Measurements from ENCODE around the gene BRIX1.

BRIX1 gene

DNA sequence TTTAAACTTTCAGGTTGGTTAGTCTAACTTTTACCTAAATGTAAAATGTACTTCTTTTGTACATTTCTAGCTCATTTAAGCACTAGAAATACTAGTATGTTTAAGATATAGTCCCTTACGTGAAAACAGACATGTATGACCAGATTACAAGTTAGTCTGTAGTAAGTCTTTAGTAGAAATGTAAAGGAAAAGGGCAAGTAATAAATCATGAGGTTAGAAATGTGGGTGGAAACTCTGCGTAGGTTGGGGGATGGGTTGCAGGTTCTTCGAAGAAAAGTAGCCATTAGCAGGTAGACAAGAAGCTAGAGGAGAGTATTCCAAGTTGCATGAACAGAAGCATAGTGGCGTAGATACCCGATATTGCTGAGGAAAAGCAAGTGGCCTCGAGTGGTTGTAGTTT lies 23.1 kb upstream of the BRIX1 start:
- DNase-seq (ENCODE audit: insufficient read length) (no peak), FAIRE-seq (no peak)
- TF ChIP-seq POLR2A (IDR thresholded peaks at IDR 0.05; ENCODE audit: low read depth, low read length) = no peak

DNA sequence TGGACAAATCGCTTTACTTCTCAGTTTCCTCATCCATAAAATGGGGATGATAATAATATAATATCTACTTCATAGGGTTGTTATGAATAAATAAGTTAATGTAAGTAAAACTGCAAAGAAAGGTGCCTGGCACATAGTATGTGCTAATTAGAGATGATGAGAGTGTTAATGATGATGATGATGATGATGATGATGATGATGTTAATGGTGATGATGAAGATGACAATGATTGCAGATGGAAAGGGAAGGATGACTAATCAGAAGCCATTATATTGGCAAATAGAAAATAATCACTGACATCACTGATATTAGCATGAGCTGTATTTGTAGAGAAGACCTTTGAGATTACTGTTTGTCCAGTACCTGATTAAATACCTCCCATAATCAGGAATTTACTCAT lies 20.8 kb upstream of the BRIX1 start:
- no peak for FAIRE-seq
- TF ChIP-seq POLR2AphosphoS5 (IDR thresholded peaks at IDR 0.05; ENCODE audit: low read depth, low read length) (no peak), POLR2A (IDR thresholded peaks at IDR 0.05; ENCODE audit: low read depth, low read length) (no peak), TAF1 (IDR thresholded peaks at IDR 0.05; ENCODE audit: borderline replicate concordance, low read depth, low read length) (no peak)
- DNase-seq (ENCODE audit: insufficient read length) = no peak

DNA sequence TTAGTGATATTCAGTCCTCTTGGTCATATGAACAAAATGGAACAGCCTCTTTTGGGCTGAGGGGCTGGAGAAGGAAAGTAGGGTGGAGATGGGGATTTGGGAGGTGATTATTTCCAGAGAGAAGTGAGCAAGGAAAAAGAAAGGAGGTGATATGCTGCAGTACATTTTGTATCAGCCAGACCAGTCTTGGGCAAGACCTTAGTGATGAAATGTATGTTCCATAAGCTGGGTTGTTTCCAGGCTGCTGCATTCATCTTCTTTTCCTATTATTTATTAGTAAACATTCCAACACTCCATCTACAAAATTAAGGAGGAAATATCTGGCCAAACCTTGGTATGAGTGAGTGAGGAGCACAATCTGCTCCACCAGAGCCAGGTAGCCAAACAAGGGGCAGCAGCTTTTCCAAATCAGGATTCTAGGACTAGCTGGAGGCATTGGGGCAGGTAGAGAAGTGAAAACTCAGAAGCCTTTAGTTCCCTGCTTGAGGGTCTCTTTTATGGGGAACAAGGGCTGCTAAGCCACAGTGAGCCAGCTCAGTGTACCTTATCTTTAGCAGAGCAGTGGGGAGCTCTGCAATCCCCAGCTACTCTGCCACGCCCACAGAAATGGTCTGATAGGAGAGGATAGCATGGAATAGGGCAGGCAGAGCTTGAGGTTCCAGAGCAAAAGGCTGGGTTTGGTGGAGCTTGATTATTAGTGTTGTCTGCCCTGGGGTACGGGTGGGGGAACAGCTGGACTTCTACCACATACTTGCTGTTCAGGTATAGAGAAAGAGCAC lies 19.7 kb upstream of the BRIX1 start:
- no peak for DNase-seq (ENCODE audit: insufficient read length)
- no peak for FAIRE-seq
- TF ChIP-seq POLR2AphosphoS5 (IDR thresholded peaks at IDR 0.05; ENCODE audit: low read depth, low read length) = no peak
- no peak for TF ChIP-seq POLR2A (IDR thresholded peaks at IDR 0.05; ENCODE audit: low read depth, low read length)

DNA sequence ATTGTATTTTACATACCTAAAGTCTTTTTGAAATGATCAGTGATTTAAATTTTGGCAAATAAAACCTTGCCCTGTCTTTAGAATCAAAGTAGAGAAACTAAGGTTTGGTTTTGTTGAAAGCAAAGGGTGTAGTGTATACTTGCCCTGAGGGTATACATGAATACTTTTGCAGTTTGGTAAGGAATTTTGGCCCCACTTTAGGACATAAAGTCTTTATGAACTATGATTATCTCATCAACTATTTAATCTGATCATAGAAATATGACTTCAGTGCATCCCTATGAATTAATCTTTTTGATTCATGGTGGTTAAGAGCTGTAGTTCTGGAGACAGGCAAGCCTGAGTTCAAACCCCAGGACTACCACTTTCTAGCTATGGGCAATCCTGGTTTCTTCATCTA lies 17.9 kb upstream of the BRIX1 start:
- no peak for TF ChIP-seq POLR2A (IDR thresholded peaks at IDR 0.05; ENCODE audit: low read depth, low read length)
- TF ChIP-seq POLR2AphosphoS5 (IDR thresholded peaks at IDR 0.05; ENCODE audit: low read depth, low read length) = no peak
- TF ChIP-seq TAF1 (IDR thresholded peaks at IDR 0.05; ENCODE audit: borderline replicate concordance, low read depth, low read length) = no peak
- FAIRE-seq (no peak), DNase-seq (ENCODE audit: insufficient read length) (no peak)

DNA sequence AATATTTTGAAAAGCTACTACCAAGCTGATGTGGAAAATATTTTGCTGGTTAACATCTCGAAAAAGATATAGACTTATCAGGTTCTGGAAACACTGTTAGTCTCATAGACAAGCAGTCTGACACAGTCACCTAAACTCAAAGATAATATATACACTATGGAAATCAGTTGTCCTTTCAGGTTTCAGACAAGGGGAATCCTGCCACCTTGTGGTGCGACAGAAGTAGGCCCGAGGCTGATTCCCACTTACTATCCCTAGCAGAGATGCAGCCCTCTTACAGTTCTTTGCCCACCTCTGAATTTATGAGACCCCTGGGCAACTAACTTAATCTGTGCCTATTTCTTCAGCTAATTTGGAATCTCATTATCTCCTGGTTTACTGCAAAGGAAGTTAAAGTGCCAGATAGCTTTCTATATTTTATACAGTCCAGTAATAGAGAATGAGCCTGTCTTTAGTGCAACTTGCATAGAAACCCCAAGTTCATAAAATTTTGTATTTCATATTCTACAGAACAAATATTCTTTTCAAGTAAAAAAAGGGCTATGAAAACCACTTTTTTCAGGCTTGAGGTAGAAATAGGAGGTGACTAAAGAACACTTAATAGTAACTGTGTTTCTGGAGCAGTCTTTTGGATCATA lies 17.1 kb upstream of the BRIX1 start:
- TF ChIP-seq POLR2A (IDR thresholded peaks at IDR 0.05; ENCODE audit: low read depth, low read length) (no peak), TAF1 (IDR thresholded peaks at IDR 0.05; ENCODE audit: borderline replicate concordance, low read depth, low read length) (no peak), POLR2AphosphoS5 (IDR thresholded peaks at IDR 0.05; ENCODE audit: low read depth, low read length) (no peak)
- DNase-seq (ENCODE audit: insufficient read length) (no peak), FAIRE-seq (peak; percentile 88)

DNA sequence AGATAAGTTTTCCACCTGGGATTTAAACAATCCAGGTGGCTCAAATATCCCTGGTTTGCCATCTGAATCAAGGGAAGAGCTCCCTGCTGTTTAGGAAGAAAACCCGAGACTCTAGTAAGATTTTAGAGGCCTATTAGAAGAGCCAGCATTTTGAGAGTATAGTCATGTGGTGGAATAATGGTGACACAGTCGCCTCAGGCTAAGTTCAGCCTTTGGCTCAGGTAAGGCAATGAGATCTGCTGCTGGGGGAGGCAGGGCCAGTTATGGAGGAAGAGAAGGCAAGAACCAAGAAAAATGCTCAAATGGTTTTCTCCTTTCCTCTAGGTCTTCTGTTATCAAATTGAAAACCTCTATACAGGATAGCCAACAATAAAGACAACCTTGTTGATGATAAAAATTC lies 16.4 kb upstream of the BRIX1 start:
- TF ChIP-seq POLR2AphosphoS5 (IDR thresholded peaks at IDR 0.05; ENCODE audit: low read depth, low read length) (no peak), TAF1 (IDR thresholded peaks at IDR 0.05; ENCODE audit: borderline replicate concordance, low read depth, low read length) (no peak), POLR2A (IDR thresholded peaks at IDR 0.05; ENCODE audit: low read depth, low read length) (no peak)
- no peak for DNase-seq (ENCODE audit: insufficient read length)
- FAIRE-seq = no peak

DNA sequence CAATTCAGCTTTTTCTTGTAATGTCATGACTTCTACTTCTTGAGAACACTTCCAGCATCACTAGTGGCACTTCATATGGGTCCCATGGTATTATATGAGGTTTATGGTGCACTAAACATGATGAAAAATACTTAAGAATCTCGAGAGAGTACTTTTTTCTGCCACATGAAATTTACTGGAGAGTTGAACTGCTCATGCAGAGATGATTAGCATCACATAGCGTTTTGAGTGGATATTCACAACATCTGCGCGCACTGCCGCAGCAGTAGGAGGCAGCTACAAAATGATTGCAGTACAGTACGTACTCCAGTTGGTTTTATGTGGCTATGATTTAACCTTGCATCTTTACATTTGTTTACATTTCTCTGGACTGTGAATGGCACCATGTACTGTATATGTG lies 14.9 kb upstream of the BRIX1 start:
- no peak for FAIRE-seq
- TF ChIP-seq POLR2AphosphoS5 (IDR thresholded peaks at IDR 0.05; ENCODE audit: low read depth, low read length) (no peak), POLR2A (IDR thresholded peaks at IDR 0.05; ENCODE audit: low read depth, low read length) (no peak), TAF1 (IDR thresholded peaks at IDR 0.05; ENCODE audit: borderline replicate concordance, low read depth, low read length) (no peak)

DNA sequence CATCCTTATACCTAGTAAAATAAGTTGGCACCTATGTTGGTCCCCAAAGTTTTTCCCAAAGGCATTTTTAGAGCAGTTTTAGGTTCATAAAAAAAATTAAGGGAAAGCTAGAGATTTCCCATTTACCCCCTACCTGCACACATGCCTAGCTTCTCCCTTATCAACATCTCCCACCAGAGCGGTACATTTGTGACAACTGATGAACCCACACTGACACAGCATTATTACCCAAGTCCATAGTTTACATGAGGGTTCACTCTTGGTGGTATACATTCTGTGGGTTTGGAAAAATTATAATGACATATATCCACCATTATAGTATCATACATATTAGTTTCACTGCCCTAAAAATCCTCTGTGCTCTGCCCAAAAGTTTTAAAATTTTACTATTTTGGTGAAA lies 12.3 kb upstream of the BRIX1 start:
- no peak for FAIRE-seq
- no peak for DNase-seq (ENCODE audit: insufficient read length)
- no peak for TF ChIP-seq TAF1 (IDR thresholded peaks at IDR 0.05; ENCODE audit: borderline replicate concordance, low read depth, low read length)
- TF ChIP-seq POLR2A (IDR thresholded peaks at IDR 0.05; ENCODE audit: low read depth, low read length) = no peak
- no peak for TF ChIP-seq POLR2AphosphoS5 (IDR thresholded peaks at IDR 0.05; ENCODE audit: low read depth, low read length)

More for the DNA sequence above, 14.9 kb upstream of the BRIX1 start:
- DNase-seq (ENCODE audit: insufficient read length) = no peak

DNA sequence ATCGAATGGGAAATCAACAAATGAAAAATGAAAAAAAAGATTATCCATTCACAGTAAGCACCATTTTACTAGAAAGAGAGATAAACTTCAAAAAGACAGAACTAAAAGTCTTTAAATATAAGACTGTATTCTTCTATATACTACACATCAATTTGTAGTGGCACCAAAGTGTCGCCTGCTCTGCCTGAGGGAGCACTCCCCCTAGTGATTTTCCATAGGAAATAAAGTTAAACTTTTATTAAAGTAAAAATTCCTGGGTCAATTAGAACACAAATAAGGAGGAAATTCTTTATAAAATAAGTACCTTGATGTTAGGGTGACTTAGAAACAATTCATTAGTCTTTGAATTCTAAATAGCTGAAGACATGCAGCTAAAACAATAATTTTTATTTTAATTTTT lies 9.9 kb upstream of the BRIX1 start:
- TF ChIP-seq TAF1 (IDR thresholded peaks at IDR 0.05; ENCODE audit: borderline replicate concordance, low read depth, low read length) (no peak), POLR2AphosphoS5 (IDR thresholded peaks at IDR 0.05; ENCODE audit: low read depth, low read length) (no peak), POLR2A (IDR thresholded peaks at IDR 0.05; ENCODE audit: low read depth, low read length) (no peak)
- DNase-seq (ENCODE audit: insufficient read length) = no peak
- no peak for FAIRE-seq

DNA sequence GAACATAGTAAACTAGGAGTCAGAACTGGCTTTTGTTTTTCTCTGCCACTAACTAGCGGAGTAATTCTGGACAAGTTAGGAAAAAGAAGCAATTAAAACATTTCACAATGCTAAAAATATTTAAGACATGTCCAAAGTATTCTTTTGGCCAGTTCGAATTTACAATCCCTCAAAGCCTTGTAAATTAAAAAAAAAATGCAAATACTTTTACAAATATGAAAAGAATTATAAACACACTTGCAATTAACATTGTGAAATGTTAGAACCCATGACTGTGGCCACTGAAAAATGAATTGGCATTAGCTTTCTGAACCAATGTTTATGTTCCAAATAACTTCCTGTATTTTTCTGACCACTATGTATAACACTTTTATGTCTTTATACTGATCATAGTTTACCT lies 2.4 kb upstream of the BRIX1 start:
- DNase-seq (ENCODE audit: insufficient read length) (no peak), FAIRE-seq (no peak)
- TF ChIP-seq POLR2AphosphoS5 (IDR thresholded peaks at IDR 0.05; ENCODE audit: low read depth, low read length) (no peak), POLR2A (IDR thresholded peaks at IDR 0.05; ENCODE audit: low read depth, low read length) (no peak), TAF1 (IDR thresholded peaks at IDR 0.05; ENCODE audit: borderline replicate concordance, low read depth, low read length) (no peak)

DNA sequence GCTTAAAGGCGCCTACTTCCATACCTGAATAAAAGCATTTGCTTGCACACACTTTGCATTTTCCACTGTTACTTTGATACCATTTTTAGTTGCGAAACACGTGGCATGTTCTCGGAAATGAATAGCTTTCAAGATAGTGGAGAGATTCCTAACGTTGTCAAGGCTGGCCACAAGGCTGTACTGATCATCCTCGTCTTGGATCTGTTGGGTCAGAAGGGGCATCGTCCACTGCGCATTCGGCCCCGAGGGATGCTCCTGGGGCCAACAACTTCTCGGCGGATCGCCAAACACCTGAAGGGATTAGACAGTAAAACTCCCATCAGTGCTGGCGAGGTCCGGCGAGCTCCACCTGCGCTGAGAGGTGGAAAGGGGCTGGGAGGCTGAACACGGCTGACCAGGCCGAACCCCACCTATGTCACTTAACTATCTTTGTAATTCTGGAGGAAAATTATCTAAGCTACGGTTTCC lies 806 bp upstream of the BRIX1 start:
- peak; percentile 61 for FAIRE-seq
- no peak for TF ChIP-seq POLR2A (IDR thresholded peaks at IDR 0.05; ENCODE audit: low read depth, low read length)
- no peak for TF ChIP-seq POLR2AphosphoS5 (IDR thresholded peaks at IDR 0.05; ENCODE audit: low read depth, low read length)
- no peak for TF ChIP-seq TAF1 (IDR thresholded peaks at IDR 0.05; ENCODE audit: borderline replicate concordance, low read depth, low read length)
- no peak for DNase-seq (ENCODE audit: insufficient read length)

DNA sequence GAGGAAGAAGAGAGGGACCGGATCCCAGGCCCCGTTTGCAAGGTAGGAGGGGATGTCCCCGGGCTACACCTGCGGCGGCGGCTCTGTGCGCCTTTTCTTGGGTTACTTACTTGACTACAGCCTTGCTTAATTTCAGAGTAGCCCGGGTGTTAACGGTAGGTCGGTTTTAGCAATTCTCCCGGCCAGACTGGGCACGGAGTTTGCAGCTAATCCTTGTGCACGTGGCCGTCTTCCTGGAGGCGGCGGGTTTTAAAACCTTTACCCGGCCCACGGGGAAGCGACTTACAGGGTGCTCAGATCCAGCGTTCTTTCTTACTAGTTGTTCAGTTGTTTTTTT lies 313 bp downstream of the BRIX1 start:
- FAIRE-seq (no peak), DNase-seq (ENCODE audit: insufficient read length) (no peak)
- TF ChIP-seq POLR2A (IDR thresholded peaks at IDR 0.05; ENCODE audit: low read depth, low read length) (no peak), POLR2AphosphoS5 (IDR thresholded peaks at IDR 0.05; ENCODE audit: low read depth, low read length) (no peak), TAF1 (IDR thresholded peaks at IDR 0.05; ENCODE audit: borderline replicate concordance, low read depth, low read length) (no peak)

Data from GM12892 (cell line).